SK-N-SH (cell line): ENCODE data around the gene C14orf119.

Experiments used
- CTCF ChIP-seq: fragments of 200-600 bp; sonication (generic); IDR thresholded peaks from 2 replicates; pipeline ENCODE4 v1.6.1; 2017; ENCODE audit warnings: antibody characterized with exemption, mild to moderate bottlenecking, moderate library complexity
- ZBTB33 ChIP-seq: IDR thresholded peaks from 2 replicates; pipeline ENCODE4 v1.4.0; 2012; ENCODE audit warnings: low read depth, borderline replicate concordance

GRCh38 chr14:23120541-23121251 lies 25.4 kb downstream of the C14orf119 start:
- peak; percentile 100 for TF ChIP-seq CTCF
- no peak for TF ChIP-seq ZBTB33
